Neural cell (in vitro differentiated cells): ENCODE results near the gene COPZ1. TPM values are rescaled to one million over a fixed set of nuclear protein-coding genes. Genes with fewer than 3 reads are reported as not detected.

ENCODE experiments used
- H2AFZ ChIP-seq: fragments of 200-600, 300-800 bp; sonication (generic), shearing (Covaris generic); 2 replicates; pipeline ENCODE4 v1.6.0; 2014; ENCODE audit warnings: low read depth, mild to moderate bottlenecking, antibody characterized with exemption, low read length, moderate library complexity
- H3F3A ChIP-seq: fragments of 200-600 bp; shearing (Covaris generic); 2 replicates; pipeline ENCODE4 v1.6.1; 2016; ENCODE audit warnings: mild to moderate bottlenecking, moderate library complexity, mixed read lengths, antibody characterized with exemption, low read length; ENCODE audit not compliant: insufficient read depth, poor library complexity, severe bottlenecking
- H3K27ac ChIP-seq: fragments of 200-600, 300-800 bp; sonication (generic), shearing (Covaris generic); 2 replicates; pipeline ENCODE4 v1.5.1; 2014; ENCODE audit warnings: mild to moderate bottlenecking, low read length, moderate library complexity
- H3K27me3 ChIP-seq: fragments of 300-800, 200-600 bp; sonication (generic), shearing (Covaris generic); 2 replicates; pipeline ENCODE4 v1.6.0; 2014; ENCODE audit warnings: mild to moderate bottlenecking, low read depth, low read length, moderate library complexity; ENCODE audit not compliant: insufficient read depth
- H3K36me3 ChIP-seq: fragments of 300-800, 200-600 bp; sonication (generic), shearing (Covaris generic); 2 replicates; pipeline ENCODE4 v1.5.1; 2014; ENCODE audit warnings: mild to moderate bottlenecking, antibody characterized with exemption, low read length, moderate library complexity; ENCODE audit not compliant: insufficient read depth
- H3K4me2 ChIP-seq: fragments of 300-800, 200-600 bp; sonication (generic), shearing (Covaris generic); 2 replicates; pipeline ENCODE4 v1.6.0; 2014; ENCODE audit warnings: mild to moderate bottlenecking, low read length
- H3K4me3 ChIP-seq: fragments of 300-800, 200-600 bp; sonication (generic), shearing (Covaris generic); 2 replicates; pipeline ENCODE4 v1.5.1; 2014; ENCODE audit warnings: mild to moderate bottlenecking, low read length, moderate library complexity
- H3K79me2 ChIP-seq: fragments of 200-600 bp; shearing (Covaris generic); replicated peaks from 2 replicates; pipeline ENCODE4 v1.6.0; 2014; ENCODE audit warnings: mild to moderate bottlenecking, low read length, moderate library complexity; ENCODE audit not compliant: insufficient read depth
- H3K9ac ChIP-seq: fragments of 300-800, 200-600 bp; sonication (generic), shearing (Covaris generic); 2 replicates; pipeline ENCODE4 v1.6.1; 2016; ENCODE audit warnings: mild to moderate bottlenecking, low read length, mixed read lengths
- H3K9me2 ChIP-seq: fragments of 200-600 bp; shearing (Covaris generic); 2 replicates; pipeline ENCODE4 v1.6.1; 2016; ENCODE audit warnings: mild to moderate bottlenecking, low read length, mixed read lengths; ENCODE audit not compliant: insufficient read depth
- H3K9me3 ChIP-seq: fragments of 200-600, 300-800 bp; sonication (generic), shearing (Covaris generic); 2 replicates; pipeline ENCODE4 v1.6.1; 2016; ENCODE audit warnings: mild to moderate bottlenecking, mixed run types, low read length, moderate library complexity, mixed read lengths
- H4K20me1 ChIP-seq: fragments of 200-600 bp; shearing (Covaris generic); 2 replicates; pipeline ENCODE4 v1.6.1; 2016; ENCODE audit warnings: mild to moderate bottlenecking, mixed run types; ENCODE audit not compliant: insufficient read depth
- CTCF ChIP-seq: fragments of 450-650 bp; IDR thresholded peaks from 2 replicates; pipeline ENCODE4 v1.5.1; 2014; ENCODE audit warnings: antibody characterized with exemption, mild to moderate bottlenecking, moderate library complexity; ENCODE audit not compliant: poor library complexity, severe bottlenecking
- EP300 ChIP-seq: fragments of 450-650 bp; conservative IDR thresholded peaks from 2 replicates; pipeline ENCODE4 v1.6.1; 2014; ENCODE audit warnings: antibody characterized with exemption, mild to moderate bottlenecking, moderate library complexity; ENCODE audit not compliant: poor library complexity, severe bottlenecking
- EZH2 ChIP-seq: fragments of 200-600, 300-800 bp; shearing (Covaris generic), sonication (generic); IDR thresholded peaks from 2 replicates; pipeline ENCODE4 v1.6.1; 2014; ENCODE audit warnings: antibody characterized with exemption, low read length, borderline replicate concordance, mild to moderate bottlenecking; ENCODE audit not compliant: insufficient read depth, poor library complexity, severe bottlenecking
- MXI1 ChIP-seq: fragments of 450-650 bp; conservative IDR thresholded peaks from 2 replicates; pipeline ENCODE4 v1.6.1; 2014; ENCODE audit warnings: antibody characterized with exemption, mild to moderate bottlenecking; ENCODE audit not compliant: poor library complexity, severe bottlenecking
- POLR2AphosphoS5 ChIP-seq: IDR thresholded peaks from 2 replicates; pipeline ENCODE4 v1.6.1; 2012
- RAD21 ChIP-seq: fragments of 450-650 bp; conservative IDR thresholded peaks from 2 replicates; pipeline ENCODE4 v1.6.1; 2014; ENCODE audit warnings: antibody characterized with exemption, mild to moderate bottlenecking, moderate library complexity
- REST ChIP-seq: IDR thresholded peaks from 2 replicates; pipeline ENCODE4 v1.6.1; 2012; ENCODE audit warnings: borderline replicate concordance
- SMC3 ChIP-seq: fragments of 450-650 bp; conservative IDR thresholded peaks from 2 replicates; pipeline ENCODE4 v1.6.1; 2014; ENCODE audit warnings: antibody characterized with exemption, mild to moderate bottlenecking, moderate library complexity; ENCODE audit not compliant: poor library complexity
- TAF1 ChIP-seq: IDR thresholded peaks from 2 replicates; pipeline ENCODE4 v1.6.1; 2012; ENCODE audit warnings: low read depth
- polyA plus RNA-seq: library from polyadenylated mRNA; depleted of rRNA; stranded (reverse); fragments of >200 nt; gene quantifications from 2 replicates; pipeline ENCODE4 v1.2.3, GENCODE V29; 2014

Gene COPZ1
- polyA plus RNA-seq, 1 donor from 2014 or later = 192 TPM

GRCh38 chr12:54277823-54278276 lies 47.1 kb upstream of the COPZ1 start:
- Histone ChIP-seq H3K27me3 (no peaks in the 10 kb centered on the region), H3K9me2 (no peaks in the 10 kb centered on the region), H3F3A (peaks cover 7% of the 10 kb centered on the region), H3K36me3 (peaks cover under 1% of the 10 kb centered on the region), H2AFZ (no peak overlapping the region), H3K27ac (peak overlapping the region; percentile 97), H3K9me3 (no peaks in the 10 kb centered on the region), H3K9ac (peak overlapping the region; percentile 90), H4K20me1 (peaks cover 3% of the 10 kb centered on the region), H3K79me2 (peaks cover 64% of the 10 kb centered on the region), H3K4me3 (peak overlapping the region; percentile 74), H3K4me2 (peak overlapping the region; percentile 77)
- no peak for TF ChIP-seq EP300
- no peak for TF ChIP-seq EZH2
- no peak for TF ChIP-seq CTCF
- TF ChIP-seq MXI1 = no peak
- TF ChIP-seq REST = no peak
- no peak for TF ChIP-seq TAF1
- TF ChIP-seq SMC3 = no peak
- TF ChIP-seq RAD21 = no peak
- TF ChIP-seq POLR2AphosphoS5 = no peak

GRCh38 chr12:54279227-54279631 lies 45.7 kb upstream of the COPZ1 start:
- Histone ChIP-seq H2AFZ (no peak overlapping the region), H3K4me3 (peak overlapping the region; percentile 74), H4K20me1 (peaks cover 13% of the 10 kb centered on the region), H3K27ac (peak overlapping the region; percentile 97), H3K9me3 (no peaks in the 10 kb centered on the region), H3K9me2 (no peaks in the 10 kb centered on the region), H3K27me3 (no peaks in the 10 kb centered on the region), H3K4me2 (peak overlapping the region; percentile 77), H3F3A (peaks cover 7% of the 10 kb centered on the region), H3K36me3 (peaks cover 8% of the 10 kb centered on the region), H3K9ac (peak overlapping the region; percentile 90), H3K79me2 (peaks cover 77% of the 10 kb centered on the region)
- no peak for TF ChIP-seq POLR2AphosphoS5
- no peak for TF ChIP-seq SMC3
- no peak for TF ChIP-seq EP300
- TF ChIP-seq MXI1 = peak; percentile 3
- no peak for TF ChIP-seq EZH2
